Astrocyte of the cerebellum (primary cell): ENCODE data around the gene CMIP.

ENCODE experiments used
- DNase-seq: peaks from one replicate; pipeline ENCODE4 v3.0.0-alpha.2; 2011; ENCODE audit warnings: low read depth
- H3K4me3 ChIP-seq: 2 replicates; pipeline ENCODE4 v1.5.1; 2011; ENCODE audit warnings: mild to moderate bottlenecking, low read depth, low read length, moderate library complexity
- in situ Hi-C: cut with HindIII; loops from 2 replicates; pipeline ENCODE4 v1.10.0; 2017; ENCODE audit warnings: low sequenced_read_pairs
- TF ChIP-seq, protein P1 (sequence below): IDR thresholded peaks from 2 replicates; pipeline ENCODE4 v1.5.1; 2012; ENCODE audit warnings: low read length, low read depth, moderate library complexity, mild to moderate bottlenecking; ENCODE audit errors: missing control alignments

CMIP gene

DNA sequence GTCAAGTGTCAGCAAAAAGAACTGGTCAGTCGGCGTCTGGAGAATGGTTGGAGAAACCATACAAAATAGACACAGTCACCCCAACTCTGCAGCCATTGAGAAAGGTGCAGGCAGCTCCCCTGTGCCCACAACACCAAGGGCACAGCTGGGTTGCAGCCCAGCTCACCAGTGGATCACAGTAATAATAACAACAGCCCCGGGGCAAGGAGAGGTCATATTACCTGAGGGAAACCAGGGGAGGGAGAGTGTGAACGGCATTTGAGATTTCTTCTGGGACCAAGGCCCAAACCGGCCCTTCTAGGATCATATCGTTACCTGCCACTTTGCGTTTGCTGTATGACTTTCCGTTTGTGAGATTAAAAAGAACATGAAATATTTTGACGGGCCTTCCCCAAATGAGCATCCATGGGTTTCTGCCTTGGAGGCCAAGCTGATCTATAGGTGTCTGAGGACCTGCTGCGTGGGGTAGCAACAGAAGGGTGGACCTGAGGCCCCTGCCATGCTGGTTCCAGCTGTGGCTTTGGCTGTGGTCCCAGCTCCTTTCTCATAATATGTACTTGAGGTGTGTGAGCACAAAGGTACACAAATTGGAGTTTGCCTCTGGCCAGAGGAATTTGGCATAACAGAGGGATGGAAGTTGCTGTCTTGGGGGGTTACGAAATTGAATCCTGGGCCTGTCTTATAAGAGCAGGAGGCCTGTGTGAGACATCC is 154.6 kb downstream of the CMIP start:
- no peak overlapping the region for H3K4me3 ChIP-seq
- in situ Hi-C loops, result no loop called here
- no peak for DNase-seq
- TF ChIP-seq, protein P1, sequence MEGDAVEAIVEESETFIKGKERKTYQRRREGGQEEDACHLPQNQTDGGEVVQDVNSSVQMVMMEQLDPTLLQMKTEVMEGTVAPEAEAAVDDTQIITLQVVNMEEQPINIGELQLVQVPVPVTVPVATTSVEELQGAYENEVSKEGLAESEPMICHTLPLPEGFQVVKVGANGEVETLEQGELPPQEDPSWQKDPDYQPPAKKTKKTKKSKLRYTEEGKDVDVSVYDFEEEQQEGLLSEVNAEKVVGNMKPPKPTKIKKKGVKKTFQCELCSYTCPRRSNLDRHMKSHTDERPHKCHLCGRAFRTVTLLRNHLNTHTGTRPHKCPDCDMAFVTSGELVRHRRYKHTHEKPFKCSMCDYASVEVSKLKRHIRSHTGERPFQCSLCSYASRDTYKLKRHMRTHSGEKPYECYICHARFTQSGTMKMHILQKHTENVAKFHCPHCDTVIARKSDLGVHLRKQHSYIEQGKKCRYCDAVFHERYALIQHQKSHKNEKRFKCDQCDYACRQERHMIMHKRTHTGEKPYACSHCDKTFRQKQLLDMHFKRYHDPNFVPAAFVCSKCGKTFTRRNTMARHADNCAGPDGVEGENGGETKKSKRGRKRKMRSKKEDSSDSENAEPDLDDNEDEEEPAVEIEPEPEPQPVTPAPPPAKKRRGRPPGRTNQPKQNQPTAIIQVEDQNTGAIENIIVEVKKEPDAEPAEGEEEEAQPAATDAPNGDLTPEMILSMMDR, result no peak

DNA sequence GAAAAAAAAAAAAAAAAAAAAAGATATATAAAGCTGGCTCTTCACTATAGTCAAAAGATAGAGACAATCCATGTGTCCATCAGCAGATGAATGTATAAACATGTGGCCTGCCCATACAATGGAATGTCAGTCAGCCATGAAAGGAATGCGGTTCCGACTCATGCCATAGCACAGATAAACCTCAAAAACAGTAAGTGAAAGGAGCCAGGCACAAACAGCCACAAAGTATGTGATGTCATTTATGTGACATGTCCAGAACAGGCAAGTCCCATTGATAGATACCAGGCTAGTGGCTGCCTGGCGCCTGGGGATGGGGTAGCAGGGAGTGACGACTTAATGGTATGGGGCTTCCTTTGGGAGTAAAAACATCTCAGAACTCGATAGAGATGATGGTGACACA is 155.7 kb downstream of the CMIP start:
- no peak overlapping the region for H3K4me3 ChIP-seq
- DNase-seq, result no peak
- in situ Hi-C loops, result no loop called here
- TF ChIP-seq, protein P1, result no peak

DNA sequence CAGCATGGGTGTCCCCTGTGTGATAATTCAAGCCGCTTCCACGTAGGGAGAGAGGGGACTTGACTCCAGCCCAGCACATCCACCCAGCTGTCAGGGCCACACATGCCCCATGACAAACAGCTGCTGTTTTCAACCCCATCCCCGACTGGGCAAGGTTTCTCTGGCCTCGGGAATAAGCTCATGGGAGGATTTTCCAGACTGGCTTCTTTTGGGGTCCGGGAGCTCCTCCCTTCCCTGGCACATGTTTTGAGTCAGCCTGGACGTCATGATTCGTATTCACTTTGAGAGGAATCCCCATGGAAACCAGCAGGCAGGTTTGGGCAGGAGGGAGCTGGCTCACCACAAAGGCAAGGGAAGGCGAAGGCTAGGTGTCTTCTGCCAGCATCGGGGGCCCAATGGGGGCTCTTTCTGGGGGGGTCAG is 156.4 kb downstream of the CMIP start:
- DNase-seq, result no peak
- H3K4me3 ChIP-seq, result no peak overlapping the region
- in situ Hi-C loops, result no loop called here
- TF ChIP-seq, protein P1, result no peak

DNA sequence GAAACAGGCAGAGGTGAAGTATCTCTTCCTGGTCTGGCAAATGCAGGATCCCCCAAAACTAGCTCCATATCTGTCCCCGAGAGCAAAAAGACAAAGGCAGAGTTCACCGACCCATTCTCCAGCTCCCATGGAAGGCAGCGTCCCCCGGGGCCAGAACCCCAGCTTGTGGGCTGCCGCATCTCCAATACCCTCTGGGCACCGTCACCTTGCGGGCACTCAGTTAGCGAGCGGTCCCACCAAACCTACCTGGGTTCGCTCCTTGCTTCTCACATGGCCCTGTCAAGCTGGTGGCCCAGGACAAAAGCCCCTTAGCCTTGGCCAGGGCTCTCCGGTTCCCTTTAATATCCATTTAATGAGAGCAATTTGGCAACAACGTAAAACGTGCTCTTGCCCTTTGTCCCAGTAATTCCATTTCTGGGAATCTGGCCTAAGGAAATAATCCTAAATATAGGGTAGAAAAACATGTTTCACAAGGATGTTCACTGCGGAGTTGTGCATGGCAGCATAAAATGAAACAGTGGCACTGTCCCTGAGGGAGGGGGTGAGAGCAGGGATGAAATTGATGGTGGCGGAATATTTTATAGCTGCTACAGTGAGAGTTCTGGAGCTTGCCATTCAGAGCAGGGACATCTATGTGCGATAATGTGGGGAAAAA is 157.1 kb downstream of the CMIP start:
- no peak overlapping the region for H3K4me3 ChIP-seq
- no peak for DNase-seq
- in situ Hi-C loops, result no loop called here
- TF ChIP-seq, protein P1, result no peak

DNA sequence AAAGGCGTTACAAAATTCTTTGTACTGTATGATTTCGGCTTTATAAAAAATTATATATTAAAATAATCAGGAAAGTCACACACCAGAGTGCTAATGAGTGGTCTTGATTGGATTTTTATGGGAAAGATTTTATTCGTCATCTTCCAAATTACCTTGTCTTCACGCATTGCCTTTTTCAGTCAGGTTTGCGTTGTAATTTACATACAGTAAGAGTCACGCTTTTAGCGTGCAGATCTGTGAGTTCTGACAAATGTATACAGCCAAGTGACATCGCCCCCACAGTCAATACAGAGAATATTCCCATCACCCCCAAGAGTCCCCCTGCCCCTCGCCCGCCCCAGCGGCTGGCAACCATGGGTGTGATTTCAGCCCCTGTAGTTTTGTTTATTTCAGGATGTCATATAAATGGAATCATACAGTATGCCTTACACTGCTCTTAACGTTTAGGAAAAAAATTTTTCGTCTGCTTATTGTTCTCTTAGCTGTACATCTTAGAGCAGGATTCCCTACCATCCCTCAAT is 157.7 kb downstream of the CMIP start:
- no peak overlapping the region for H3K4me3 ChIP-seq
- no peak for DNase-seq
- in situ Hi-C loops, result no loop called here
- TF ChIP-seq, protein P1, result no peak

DNA sequence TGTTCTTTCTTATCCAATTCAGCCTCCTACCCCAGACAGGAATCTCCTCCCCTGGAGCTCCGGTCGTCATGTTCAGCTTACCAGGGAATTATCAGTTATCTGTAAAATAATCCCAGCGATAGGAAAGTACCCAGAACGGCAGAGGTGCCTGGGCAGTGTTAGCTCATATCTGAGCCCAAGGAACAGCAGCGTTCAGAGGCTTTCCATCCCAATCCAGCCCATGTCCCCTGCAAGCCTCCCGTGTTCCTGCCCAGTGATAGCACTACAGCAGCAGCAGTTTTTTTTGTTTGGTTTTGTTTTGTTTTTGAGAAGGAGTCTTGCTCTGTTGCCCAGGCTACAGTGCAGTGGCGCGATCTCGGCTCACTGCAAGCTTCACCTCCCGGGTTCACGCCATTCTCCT is 158.2 kb downstream of the CMIP start:
- TF ChIP-seq, protein P1, result no peak
- no peak overlapping the region for H3K4me3 ChIP-seq
- no peak for DNase-seq
- in situ Hi-C loops, result no loop called here
